Measurements from ENCODE around the gene RGS9BP. TPM values are rescaled to one million over a fixed set of nuclear protein-coding genes. Genes with fewer than 3 reads are reported as not detected.
"Not testable (repeated sequence)": the region's sequence is repeated elsewhere in the genome, so short reads cannot be mapped to it uniquely, and the experiment has no call there.

The RGS9BP gene
- total and polyA plus RNA-seq, 3 donors from 2014 or later = 0.58 to 2.4 (median 0.94) TPM

GRCh38 chr19:32647361-32647760 lies 28.3 kb upstream of the RGS9BP start:
- H3K27ac ChIP-seq = no peak overlapping the region
- no peaks in the 10 kb centered on the region for H3K27me3 ChIP-seq
- TF ChIP-seq POLR2A (IDR thresholded peaks at IDR 0.05) (no peak), CTCF (IDR thresholded peaks at IDR 0.05) (no peak)
- no peaks in the 10 kb centered on the region for H3K4me1 ChIP-seq
- DNase-seq = no peak
- intact Hi-C loops (cut with DNase I; ENCODE audit: low total_unique reads) = no loop called here
- H3K36me3 ChIP-seq (ENCODE audit: low read depth, missing control alignments) = no peaks in the 10 kb centered on the region
- WGBS, 2 donors = 90 to 91% methylated on average over 8 of the region's 8 CpGs
- H3K4me3 ChIP-seq = no peak overlapping the region
- H3K9me3 ChIP-seq = no peaks in the 10 kb centered on the region

GRCh38 chr19:32649751-32650150 lies 25.9 kb upstream of the RGS9BP start:
- 91 to 94% methylated on average over 11 of the region's 11 CpGs for WGBS, 2 donors

GRCh38 chr19:32650671-32651070 lies 25.0 kb upstream of the RGS9BP start:
- intact Hi-C loops (cut with DNase I; ENCODE audit: low total_unique reads) = no loop called here
- no peak for TF ChIP-seq CTCF (IDR thresholded peaks at IDR 0.05)
- TF ChIP-seq POLR2A (IDR thresholded peaks at IDR 0.05) = no peak
- Histone ChIP-seq H3K4me1 (peaks cover 6% of the 10 kb centered on the region), H3K27me3 (no peaks in the 10 kb centered on the region), H3K9me3 (no peaks in the 10 kb centered on the region), H3K4me3 (no peak overlapping the region), H3K27ac (no peak overlapping the region), H3K36me3 (ENCODE audit: low read depth, missing control alignments) (no peaks in the 10 kb centered on the region)
- 88 to 91% methylated on average over 5 of the region's 5 CpGs for WGBS, 2 donors
- DNase-seq = no peak

More at GRCh38 chr19:32649751-32650150, 25.9 kb upstream of the RGS9BP start:
- H3K9me3 ChIP-seq = no peaks in the 10 kb centered on the region
- intact Hi-C loops (cut with DNase I; ENCODE audit: low total_unique reads) = no loop called here
- no peaks in the 10 kb centered on the region for H3K27me3 ChIP-seq
- H3K4me1 ChIP-seq = peaks cover 6% of the 10 kb centered on the region
- H3K36me3 ChIP-seq (ENCODE audit: low read depth, missing control alignments) = no peaks in the 10 kb centered on the region
- no peak overlapping the region for H3K4me3 ChIP-seq
- TF ChIP-seq CTCF (IDR thresholded peaks at IDR 0.05) (no peak), POLR2A (IDR thresholded peaks at IDR 0.05) (no peak)
- H3K27ac ChIP-seq = no peak overlapping the region
- no peak for DNase-seq

- no peak for TF ChIP-seq CTCF (IDR thresholded peaks at IDR 0.05)
- TF ChIP-seq POLR2A (IDR thresholded peaks at IDR 0.05) = no peak
- Histone ChIP-seq H3K27ac (no peak overlapping the region), H3K36me3 (ENCODE audit: low read depth, missing control alignments) (no peaks in the 10 kb centered on the region), H3K27me3 (no peaks in the 10 kb centered on the region), H3K9me3 (no peaks in the 10 kb centered on the region), H3K4me1 (peaks cover 6% of the 10 kb centered on the region), H3K4me3 (no peak overlapping the region)
- intact Hi-C loops (cut with DNase I; ENCODE audit: low total_unique reads) = no loop called here
- 80 to 88% methylated on average over 3 to 8 of the region's 8 CpGs for WGBS, 2 donors
- no peak for DNase-seq
These were observed 23.9 kb upstream of the RGS9BP start for GRCh38 chr19:32651729-32652140.

GRCh38 chr19:32652331-32652730 lies 23.3 kb upstream of the RGS9BP start:
- H3K36me3 ChIP-seq (ENCODE audit: low read depth, missing control alignments); H3K9me3 ChIP-seq; H3K4me3 ChIP-seq; DNase-seq; intact Hi-C loops (cut with DNase I; ENCODE audit: low total_unique reads); H3K4me1 ChIP-seq; H3K27ac ChIP-seq; H3K27me3 ChIP-seq: not testable (repeated sequence)
- WGBS, 2 donors = 93% methylated on average over 13 of the region's 13 CpGs
